ENCODE data around the gene RYR3.

Gene RYR3

GRCh38 chr15:33722673-33723015, 411.9 kb downstream of the RYR3 start:
- Histone ChIP-seq H4K8ac (ENCODE audit: low read depth, low read length) (no peak overlapping the region), H3K9ac (ENCODE audit: low read depth, low read length, poor library complexity) (no peak overlapping the region), H2BK15ac (ENCODE audit: low read length) (no peak overlapping the region), H3K79me1 (ENCODE audit: low read depth, low read length) (no peaks in the 10 kb centered on the region), H2AK5ac (ENCODE audit: low read depth, low read length) (no peak overlapping the region), H3K23ac (ENCODE audit: low read depth, low read length, poor library complexity) (no peak overlapping the region), H2BK5ac (ENCODE audit: low read length) (no peak overlapping the region), H3K4me2 (ENCODE audit: insufficient read depth, low read length, poor library complexity, severe bottlenecking) (no peak overlapping the region), H4K91ac (ENCODE audit: low read depth, low read length, poor library complexity) (no peak overlapping the region), H3K4me1 (ENCODE audit: control insufficient read depth in 2 of 2, insufficient read depth in 1 of 2, low read depth in 1 of 2, low read length in 2 of 2) (no peaks in the 10 kb centered on the region), H3K4ac (ENCODE audit: low read length) (no peak overlapping the region), H2BK120ac (ENCODE audit: low read depth, low read length) (no peak overlapping the region), H3K14ac (ENCODE audit: low read length) (no peak overlapping the region), H2AFZ (ENCODE audit: low read length) (no peak overlapping the region), H3K36me3 (replicated peaks in 1 of 2; ENCODE audit: control insufficient read depth in 2 of 2, insufficient read depth in 2 of 2, low read length in 2 of 2) (no peaks in the 10 kb centered on the region), H3K18ac (ENCODE audit: low read length) (no peak overlapping the region), H3K27ac (replicated peaks; ENCODE audit: low read length) (no peak overlapping the region), H3K9me3 (replicated peaks in 1 of 2; ENCODE audit: control insufficient read depth in 2 of 2, insufficient read depth in 1 of 2, low read depth in 1 of 2, low read length in 2 of 2) (no peaks in the 10 kb centered on the region), H2BK12ac (ENCODE audit: low read length) (no peak overlapping the region), H3K27me3 (ENCODE audit: control insufficient read depth in 3 of 3, insufficient read depth in 3 of 3, low read depth in 1 of 3, low read length in 3 of 3) (no peaks in the 10 kb centered on the region), H3K4me3 (ENCODE audit: low read length in 2 of 2) (no peak overlapping the region)
- DNase-seq (ENCODE audit: low spot score): no peak
- WGBS, 2 donors (ENCODE audit: extremely low coverage in 2 of 2, insufficient read length in 2 of 2, insufficient replicate concordance in 1 of 2): no CpG with 5 or more reads among the region's 12 CpGs

GRCh38 chr15:33724321-33725036, 413.7 kb downstream of the RYR3 start:
- Histone ChIP-seq H2BK5ac (ENCODE audit: low read length) (no peak overlapping the region), H2BK12ac (ENCODE audit: low read length) (no peak overlapping the region), H3K9me3 (replicated peaks in 1 of 2; ENCODE audit: control insufficient read depth in 2 of 2, insufficient read depth in 1 of 2, low read depth in 1 of 2, low read length in 2 of 2) (no peaks in the 10 kb centered on the region), H3K27ac (replicated peaks; ENCODE audit: low read length) (no peak overlapping the region), H3K23ac (ENCODE audit: low read depth, low read length, poor library complexity) (no peak overlapping the region), H3K14ac (ENCODE audit: low read length) (no peak overlapping the region), H3K4me2 (ENCODE audit: insufficient read depth, low read length, poor library complexity, severe bottlenecking) (no peak overlapping the region), H3K18ac (ENCODE audit: low read length) (no peak overlapping the region), H3K4me1 (ENCODE audit: control insufficient read depth in 2 of 2, insufficient read depth in 1 of 2, low read depth in 1 of 2, low read length in 2 of 2) (no peaks in the 10 kb centered on the region), H3K9ac (ENCODE audit: low read depth, low read length, poor library complexity) (no peak overlapping the region), H4K8ac (ENCODE audit: low read depth, low read length) (no peak overlapping the region), H2BK15ac (ENCODE audit: low read length) (no peak overlapping the region), H3K27me3 (ENCODE audit: control insufficient read depth in 3 of 3, insufficient read depth in 3 of 3, low read depth in 1 of 3, low read length in 3 of 3) (no peaks in the 10 kb centered on the region), H2BK120ac (ENCODE audit: low read depth, low read length) (no peak overlapping the region), H2AFZ (ENCODE audit: low read length) (no peak overlapping the region), H3K4me3 (ENCODE audit: low read length in 2 of 2) (no peak overlapping the region), H3K79me1 (ENCODE audit: low read depth, low read length) (no peaks in the 10 kb centered on the region), H3K36me3 (replicated peaks in 1 of 2; ENCODE audit: control insufficient read depth in 2 of 2, insufficient read depth in 2 of 2, low read length in 2 of 2) (no peaks in the 10 kb centered on the region), H2AK5ac (ENCODE audit: low read depth, low read length) (no peak overlapping the region), H4K91ac (ENCODE audit: low read depth, low read length, poor library complexity) (no peak overlapping the region), H3K4ac (ENCODE audit: low read length) (no peak overlapping the region)
- no CpG with 5 or more reads among the region's 5 CpGs for WGBS, 2 donors (ENCODE audit: extremely low coverage in 2 of 2, insufficient read length in 2 of 2, insufficient replicate concordance in 1 of 2)
- no peak for DNase-seq (ENCODE audit: low spot score)

GRCh38 chr15:33729653-33730052, 418.9 kb downstream of the RYR3 start:
- no CpG with 5 or more reads among the region's 4 CpGs for WGBS, 2 donors (ENCODE audit: extremely low coverage in 2 of 2, insufficient read length in 2 of 2, insufficient replicate concordance in 1 of 2)
- H3K14ac ChIP-seq (ENCODE audit: low read length): no peak overlapping the region
- H3K9ac ChIP-seq (ENCODE audit: low read depth, low read length, poor library complexity): no peak overlapping the region
- H3K23ac ChIP-seq (ENCODE audit: low read depth, low read length, poor library complexity): no peak overlapping the region
- H3K4me2 ChIP-seq (ENCODE audit: insufficient read depth, low read length, poor library complexity, severe bottlenecking): no peak overlapping the region
- no peak overlapping the region for H4K91ac ChIP-seq (ENCODE audit: low read depth, low read length, poor library complexity)
- no peak overlapping the region for H3K18ac ChIP-seq (ENCODE audit: low read length)
- no peak overlapping the region for H3K4me3 ChIP-seq (ENCODE audit: low read length in 2 of 2)
- no peak overlapping the region for H2BK12ac ChIP-seq (ENCODE audit: low read length)
- no peak overlapping the region for H2BK15ac ChIP-seq (ENCODE audit: low read length)
- no peaks in the 10 kb centered on the region for H3K27me3 ChIP-seq (ENCODE audit: control insufficient read depth in 3 of 3, insufficient read depth in 3 of 3, low read depth in 1 of 3, low read length in 3 of 3)
- H3K27ac ChIP-seq (replicated peaks; ENCODE audit: low read length): no peak overlapping the region
- no peaks in the 10 kb centered on the region for H3K36me3 ChIP-seq (replicated peaks in 1 of 2; ENCODE audit: control insufficient read depth in 2 of 2, insufficient read depth in 2 of 2, low read length in 2 of 2)
- H4K8ac ChIP-seq (ENCODE audit: low read depth, low read length): no peak overlapping the region
- no peaks in the 10 kb centered on the region for H3K79me1 ChIP-seq (ENCODE audit: low read depth, low read length)
- H2AFZ ChIP-seq (ENCODE audit: low read length): no peak overlapping the region
- H2BK120ac ChIP-seq (ENCODE audit: low read depth, low read length): no peak overlapping the region
- H3K4ac ChIP-seq (ENCODE audit: low read length): no peak overlapping the region
- DNase-seq (ENCODE audit: low spot score): no peak
- no peak overlapping the region for H2AK5ac ChIP-seq (ENCODE audit: low read depth, low read length)
- no peaks in the 10 kb centered on the region for H3K9me3 ChIP-seq (replicated peaks in 1 of 2; ENCODE audit: control insufficient read depth in 2 of 2, insufficient read depth in 1 of 2, low read depth in 1 of 2, low read length in 2 of 2)
- no peaks in the 10 kb centered on the region for H3K4me1 ChIP-seq (ENCODE audit: control insufficient read depth in 2 of 2, insufficient read depth in 1 of 2, low read depth in 1 of 2, low read length in 2 of 2)
- no peak overlapping the region for H2BK5ac ChIP-seq (ENCODE audit: low read length)

- no peak overlapping the region for H3K14ac ChIP-seq (ENCODE audit: low read length)
- no peak overlapping the region for H3K4me2 ChIP-seq (ENCODE audit: insufficient read depth, low read length, poor library complexity, severe bottlenecking)
- H3K36me3 ChIP-seq (replicated peaks in 1 of 2; ENCODE audit: control insufficient read depth in 2 of 2, insufficient read depth in 2 of 2, low read length in 2 of 2): no peaks in the 10 kb centered on the region
- no peak overlapping the region for H3K9ac ChIP-seq (ENCODE audit: low read depth, low read length, poor library complexity)
- no peak overlapping the region for H3K4ac ChIP-seq (ENCODE audit: low read length)
- H3K79me1 ChIP-seq (ENCODE audit: low read depth, low read length): no peaks in the 10 kb centered on the region
- no peak overlapping the region for H2AFZ ChIP-seq (ENCODE audit: low read length)
- no peaks in the 10 kb centered on the region for H3K9me3 ChIP-seq (replicated peaks in 1 of 2; ENCODE audit: control insufficient read depth in 2 of 2, insufficient read depth in 1 of 2, low read depth in 1 of 2, low read length in 2 of 2)
- DNase-seq (ENCODE audit: low spot score): no peak
- no peak overlapping the region for H4K8ac ChIP-seq (ENCODE audit: low read depth, low read length)
- H4K91ac ChIP-seq (ENCODE audit: low read depth, low read length, poor library complexity): no peak overlapping the region
- H3K27me3 ChIP-seq (ENCODE audit: control insufficient read depth in 3 of 3, insufficient read depth in 3 of 3, low read depth in 1 of 3, low read length in 3 of 3): no peaks in the 10 kb centered on the region
- no peak overlapping the region for H3K18ac ChIP-seq (ENCODE audit: low read length)
- H2AK5ac ChIP-seq (ENCODE audit: low read depth, low read length): no peak overlapping the region
- H2BK12ac ChIP-seq (ENCODE audit: low read length): no peak overlapping the region
- H2BK5ac ChIP-seq (ENCODE audit: low read length): no peak overlapping the region
- WGBS, 2 donors (ENCODE audit: extremely low coverage in 2 of 2, insufficient read length in 2 of 2, insufficient replicate concordance in 1 of 2): no CpG with 5 or more reads among the region's 4 CpGs
- H3K27ac ChIP-seq (replicated peaks; ENCODE audit: low read length): no peak overlapping the region
- no peak overlapping the region for H3K23ac ChIP-seq (ENCODE audit: low read depth, low read length, poor library complexity)
- H2BK15ac ChIP-seq (ENCODE audit: low read length): no peak overlapping the region
- no peaks in the 10 kb centered on the region for H3K4me1 ChIP-seq (ENCODE audit: control insufficient read depth in 2 of 2, insufficient read depth in 1 of 2, low read depth in 1 of 2, low read length in 2 of 2)
- no peak overlapping the region for H3K4me3 ChIP-seq (ENCODE audit: low read length in 2 of 2)
- H2BK120ac ChIP-seq (ENCODE audit: low read depth, low read length): no peak overlapping the region
These were observed 420.0 kb downstream of the RYR3 start for GRCh38 chr15:33730815-33731214.

All from neuronal stem cell (in vitro differentiated cells).